Activated CD8-positive, alpha-beta memory T cell treated with anti-CD3 and anti-CD28 coated beads for 1 hour (primary cell): Measurements from ENCODE around the gene AP1S1.
"Not testable (repeated sequence)": the region's sequence is repeated elsewhere in the genome, so short reads cannot be mapped to it uniquely, and the experiment has no call there.

Experiments
- DNase-seq, 2 donors: peaks; one replicate each; pipeline ENCODE4 v3.0.0-alpha.2; 2020; ENCODE audit warnings: low read depth in 1 of 2; ENCODE audit errors: extremely low read depth in 1 of 2

AP1S1 gene

GRCh38 chr7:101153969-101154692 is at the start of gene AP1S1:
AP1S1 (plus strand) TSS chr7:101154476; CDS start chr7:101154515, 39 bp downstream.
- peak; percentile 80 to 81 for DNase-seq

- DNase-seq, result no peak
Observed at GRCh38 chr7:101104799-101105198, 49.5 kb upstream of the AP1S1 start.

GRCh38 chr7:101105248-101105647 is 49.0 kb upstream of the AP1S1 start:
- not testable (repeated sequence) for DNase-seq

- DNase-seq, result no peak
Observed at GRCh38 chr7:101106386-101106785, 47.9 kb upstream of the AP1S1 start.

- DNase-seq, result no peak
Observed at GRCh38 chr7:101108330-101108857, 45.9 kb upstream of the AP1S1 start.

GRCh38 chr7:101108961-101109360 is 45.3 kb upstream of the AP1S1 start:
- no peak for DNase-seq

GRCh38 chr7:101109368-101109767 is 44.9 kb upstream of the AP1S1 start:
- DNase-seq, result no peak

GRCh38 chr7:101111261-101111660 is 43.0 kb upstream of the AP1S1 start:
- DNase-seq, result no peak

GRCh38 chr7:101112233-101112632 is 42.0 kb upstream of the AP1S1 start:
- no peak for DNase-seq

- DNase-seq, result not testable (repeated sequence)
Observed at GRCh38 chr7:101113140-101113539, 41.1 kb upstream of the AP1S1 start.

GRCh38 chr7:101113836-101114235 is 40.4 kb upstream of the AP1S1 start:
- no peak for DNase-seq

GRCh38 chr7:101114492-101114891 is 39.8 kb upstream of the AP1S1 start:
- DNase-seq, result no peak

GRCh38 chr7:101115215-101115614 is 39.1 kb upstream of the AP1S1 start:
- no peak for DNase-seq

- no peak for DNase-seq
Observed at GRCh38 chr7:101116898-101117297, 37.4 kb upstream of the AP1S1 start.

GRCh38 chr7:101118856-101119255 is 35.4 kb upstream of the AP1S1 start:
- no peak for DNase-seq

- no peak for DNase-seq
Observed at GRCh38 chr7:101119876-101120275, 34.4 kb upstream of the AP1S1 start.

- DNase-seq, result no peak
Observed at GRCh38 chr7:101120315-101120714, 34.0 kb upstream of the AP1S1 start.

- DNase-seq, result not testable (repeated sequence)
Observed at GRCh38 chr7:101121631-101121990, 32.7 kb upstream of the AP1S1 start.

- DNase-seq, result no peak
Observed at GRCh38 chr7:101121991-101122932, 32.0 kb upstream of the AP1S1 start.

GRCh38 chr7:101122933-101123702 is 31.2 kb upstream of the AP1S1 start:
- DNase-seq, result no peak

GRCh38 chr7:101123703-101124068 is 30.6 kb upstream of the AP1S1 start:
- no peak for DNase-seq
